Left lung (tissue), 10 donors: Measurements from ENCODE around the gene ISG20. TPM values are rescaled to one million over a fixed set of nuclear protein-coding genes. Genes with fewer than 3 reads are reported as not detected.

ENCODE experiments used
- ATAC-seq: fragments of 200-7000 bp; cut with Tn5 transposase; one replicate; pipeline ENCODE4 v1.9.1; 2020; ENCODE audit warnings: moderate library complexity
- DNase-seq, 4 donors: peaks; one replicate each; pipeline ENCODE4 v3.0.0-alpha.2; 2013 to 2020
- H3K27ac ChIP-seq, 2 donors: fragments of 200-600 bp; sonication (generic) in 1 of 2; one replicate each; pipeline versions ENCODE4 v1.5.0 to v1.8.0; 2020 to 2021
- H3K27me3 ChIP-seq, 2 donors: fragments of 200-600 bp; sonication (generic) in 1 of 2; one replicate each; pipeline versions ENCODE4 v1.5.0 to v1.8.0; 2020 to 2021
- H3K36me3 ChIP-seq, 2 donors: fragments of 200-600 bp; sonication (generic) in 1 of 2; one replicate each; pipeline versions ENCODE4 v1.5.0 to v1.8.0; 2020 to 2021
- H3K4me1 ChIP-seq, 2 donors: fragments of 200-600 bp; one replicate each; pipeline ENCODE4 v1.8.0; 2021
- H3K4me3 ChIP-seq, 2 donors: fragments of 200-600 bp; sonication (generic) in 1 of 2; one replicate each; pipeline versions ENCODE4 v1.5.0 to v1.8.0; 2020 to 2021; ENCODE audit warnings: mild to moderate bottlenecking in 1 of 2
- H3K9me3 ChIP-seq, 2 donors: fragments of 200-600 bp; sonication (generic) in 1 of 2; one replicate each; pipeline versions ENCODE4 v1.5.0 to v1.8.0; 2020 to 2021
- CTCF ChIP-seq, 2 donors: fragments of 200-600 bp; sonication (generic) in 1 of 2; IDR thresholded peaks; one replicate each; pipeline versions ENCODE4 v1.5.0 to v1.8.0; 2021; ENCODE audit warnings: antibody characterized with exemption in 2 of 2
- intact Hi-C, 2 donors: fragments of 100-400 bp; cut with DNase I; formaldehyde crosslinking; loops; one replicate each; pipeline versions ENCODE4 v1.11.2 to v1.14.2; 2022
- polyA plus RNA-seq, 6 donors: library from polyadenylated mRNA; unstranded; fragments of 120-200 nt; gene quantifications; one replicate each; pipeline ENCODE4 v1.2.1, GENCODE V29; 2013; ENCODE audit not compliant: insufficient read length in 6 of 6
- total RNA-seq, 2 donors: library from RNA; stranded (reverse); fragmentation: NEBNext Ultra II Directional; extraction: Animal tissue kit (Norgen Biotek cat#: 25700); gene quantifications; one replicate each; pipeline ENCODE4 v1.2.1, GENCODE V29; 2021
- donor health status: DM: no; HTN: yes; CAD: no.
- donor health status: DM: no; HTN: no; CAD: no.

ISG20 gene
- total and polyA plus RNA-seq, 8 donors: 1.00 to 23.6 (median 1.4) TPM

- no peak for ATAC-seq
- intact Hi-C loops: no loop called here
These were observed 11.1 kb downstream of the ISG20 start for GRCh38 chr15:88649753-88650551.

GRCh38 chr15:88650556-88650955 lies 11.7 kb downstream of the ISG20 start:
- Histone ChIP-seq H3K36me3 (peaks cover 0 to 14% of the 10 kb centered on the region in 2 donors), H3K27me3 (no peaks in the 10 kb centered on the region), H3K4me3 (no peak overlapping the region), H3K27ac (peak overlapping the region in 1 of 2 donors; percentile 56), H3K4me1 (peaks cover 13 to 44% of the 10 kb centered on the region in 2 donors), H3K9me3 (no peaks in the 10 kb centered on the region)
- ATAC-seq (no peak), DNase-seq (no peak)
- intact Hi-C loops: no loop called here
- TF ChIP-seq CTCF (IDR thresholded peaks at IDR 0.05): no peak

More at GRCh38 chr15:88649753-88650551, 11.1 kb downstream of the ISG20 start:
- Histone ChIP-seq H3K4me1 (peaks cover 13 to 42% of the 10 kb centered on the region in 2 donors), H3K9me3 (no peaks in the 10 kb centered on the region), H3K4me3 (no peak overlapping the region), H3K27me3 (no peaks in the 10 kb centered on the region), H3K27ac (peak overlapping the region; percentile 33 to 56), H3K36me3 (peaks cover 0 to 15% of the 10 kb centered on the region in 2 donors)
- no peak for DNase-seq
- TF ChIP-seq CTCF (IDR thresholded peaks at IDR 0.05): no peak

GRCh38 chr15:88651136-88651732 lies 12.4 kb downstream of the ISG20 start:
- no peak for TF ChIP-seq CTCF (IDR thresholded peaks at IDR 0.05)
- ATAC-seq (no peak), DNase-seq (no peak)
- H3K27me3 ChIP-seq: no peaks in the 10 kb centered on the region
- intact Hi-C loops: no loop called here
- H3K27ac ChIP-seq: no peak overlapping the region
- H3K9me3 ChIP-seq: no peaks in the 10 kb centered on the region
- H3K36me3 ChIP-seq: peaks cover 0 to 10% of the 10 kb centered on the region in 2 donors
- peaks cover 13 to 46% of the 10 kb centered on the region in 2 donors for H3K4me1 ChIP-seq
- H3K4me3 ChIP-seq: no peak overlapping the region

GRCh38 chr15:88651971-88652370 lies 13.2 kb downstream of the ISG20 start:
- Histone ChIP-seq H3K4me3 (no peak overlapping the region), H3K27ac (no peak overlapping the region), H3K27me3 (no peaks in the 10 kb centered on the region), H3K9me3 (no peaks in the 10 kb centered on the region), H3K36me3 (peaks cover 0 to 10% of the 10 kb centered on the region in 2 donors), H3K4me1 (peaks cover 13 to 46% of the 10 kb centered on the region in 2 donors)
- intact Hi-C loops: no loop called here
- ATAC-seq: no peak
- no peak for DNase-seq
- no peak for TF ChIP-seq CTCF (IDR thresholded peaks at IDR 0.05)

GRCh38 chr15:88652456-88653199 lies 13.8 kb downstream of the ISG20 start:
- Histone ChIP-seq H3K27me3 (no peaks in the 10 kb centered on the region), H3K27ac (peak overlapping the region in 1 of 2 donors; percentile 33), H3K36me3 (peaks cover 0 to 10% of the 10 kb centered on the region in 2 donors), H3K9me3 (no peaks in the 10 kb centered on the region), H3K4me3 (no peak overlapping the region), H3K4me1 (peaks cover 11 to 41% of the 10 kb centered on the region in 2 donors)
- DNase-seq (no peak), ATAC-seq (no peak)
- intact Hi-C loops: no loop called here
- no peak for TF ChIP-seq CTCF (IDR thresholded peaks at IDR 0.05)
